Measurements from ENCODE around the gene CCDC28B.

DNA sequence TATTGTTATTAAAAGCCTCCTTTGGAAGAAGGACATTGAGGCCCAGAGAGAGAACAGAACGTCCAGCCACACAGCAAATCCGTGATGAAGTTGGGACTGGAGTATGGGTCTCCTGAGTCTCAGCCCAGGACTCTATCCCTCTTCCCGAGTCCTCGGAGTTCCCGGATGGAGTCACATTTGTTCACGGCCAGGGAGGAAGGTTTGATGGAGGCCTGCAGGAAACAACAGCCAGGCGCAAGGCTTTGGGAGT, 21.3 kb upstream of the CCDC28B start:
- TF ChIP-seq, protein P1, sequence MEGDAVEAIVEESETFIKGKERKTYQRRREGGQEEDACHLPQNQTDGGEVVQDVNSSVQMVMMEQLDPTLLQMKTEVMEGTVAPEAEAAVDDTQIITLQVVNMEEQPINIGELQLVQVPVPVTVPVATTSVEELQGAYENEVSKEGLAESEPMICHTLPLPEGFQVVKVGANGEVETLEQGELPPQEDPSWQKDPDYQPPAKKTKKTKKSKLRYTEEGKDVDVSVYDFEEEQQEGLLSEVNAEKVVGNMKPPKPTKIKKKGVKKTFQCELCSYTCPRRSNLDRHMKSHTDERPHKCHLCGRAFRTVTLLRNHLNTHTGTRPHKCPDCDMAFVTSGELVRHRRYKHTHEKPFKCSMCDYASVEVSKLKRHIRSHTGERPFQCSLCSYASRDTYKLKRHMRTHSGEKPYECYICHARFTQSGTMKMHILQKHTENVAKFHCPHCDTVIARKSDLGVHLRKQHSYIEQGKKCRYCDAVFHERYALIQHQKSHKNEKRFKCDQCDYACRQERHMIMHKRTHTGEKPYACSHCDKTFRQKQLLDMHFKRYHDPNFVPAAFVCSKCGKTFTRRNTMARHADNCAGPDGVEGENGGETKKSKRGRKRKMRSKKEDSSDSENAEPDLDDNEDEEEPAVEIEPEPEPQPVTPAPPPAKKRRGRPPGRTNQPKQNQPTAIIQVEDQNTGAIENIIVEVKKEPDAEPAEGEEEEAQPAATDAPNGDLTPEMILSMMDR (IDR thresholded peaks at IDR 0.05) = no peak
- TF ChIP-seq EP300 (IDR thresholded peaks at IDR 0.05) (no peak), POLR2A (IDR thresholded peaks at IDR 0.05) (no peak)

Data from tibial nerve (tissue), 4 donors.